ENCODE results near the gene DYNC1I1. TPM values are rescaled to one million over a fixed set of nuclear protein-coding genes. Genes with fewer than 3 reads are reported as not detected.

Gene DYNC1I1
- total RNA-seq, result 0.73 and 1.6 TPM in 2 replicates

DNA sequence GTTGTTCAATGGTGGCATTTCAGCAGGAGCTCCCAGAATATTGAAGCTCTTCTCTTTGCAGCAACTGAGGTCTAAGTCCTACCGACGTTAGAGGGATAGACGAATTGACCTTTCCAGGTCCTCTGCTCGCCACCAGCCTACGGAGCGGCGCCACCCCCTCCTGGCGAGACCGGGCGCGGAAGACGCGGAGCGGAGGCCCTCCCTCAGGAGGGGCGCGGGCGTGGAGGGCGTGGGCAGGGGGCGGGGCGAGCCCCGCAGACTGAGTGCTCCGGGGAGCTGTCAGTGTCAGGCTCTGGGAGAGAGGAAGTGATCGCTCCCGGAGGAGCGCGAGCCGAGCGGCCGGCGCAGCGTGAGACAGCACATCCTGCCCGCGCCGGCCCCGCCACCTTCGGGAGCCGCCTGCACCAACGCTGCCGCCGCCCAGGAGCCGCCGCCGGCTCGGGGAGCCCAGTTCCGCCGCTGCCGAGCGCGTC is at the start of gene DYNC1I1:
TSS of gene DYNC1I1 (plus strand) at position 257 of the 473 bp plus-strand sequence. CDS start 32,176 bp downstream, outside the sequence.

Other genes starting within 250 kb of the DYNC1I1 start
- gene PDK4, start 176.0 kb upstream of the DYNC1I1 start, total RNA-seq, result 0.78 and 5.5 TPM in 2 replicates

Measured in subcutaneous preadipocyte (primary cell).